Suprapubic skin (tissue), 4 donors: ENCODE measurements around the gene ZEB1.

Source experiments
- CTCF ChIP-seq, 2 donors: fragments of 200-600 bp in 1 of 2; fragments of 450-650 bp in 1 of 2; sonication (generic) in 1 of 2; IDR thresholded peaks; one replicate each; pipeline ENCODE4 v1.5.1; 2016 to 2019; ENCODE audit warnings: antibody characterized with exemption in 2 of 2, mild to moderate bottlenecking in 1 of 2, moderate library complexity in 1 of 2
- POLR2A ChIP-seq, 2 donors: fragments of 450-650 bp; IDR thresholded peaks; one replicate each; pipeline ENCODE4 v1.6.1; 2017; ENCODE audit warnings: antibody characterized with exemption in 2 of 2, mild to moderate bottlenecking in 2 of 2, moderate library complexity in 2 of 2
- POLR2AphosphoS5 ChIP-seq, 3 donors: sonication (generic); formaldehyde crosslinking; IDR thresholded peaks; one replicate each; pipeline ENCODE4 v1.6.1; 2017; ENCODE audit warnings: antibody characterized with exemption in 3 of 3

GRCh38 chr10:31347705-31348104 is 28.7 kb downstream of the ZEB1 start:
- TF ChIP-seq CTCF (IDR thresholded peaks at IDR 0.05) (no peak), POLR2AphosphoS5 (IDR thresholded peaks at IDR 0.05) (no peak), POLR2A (IDR thresholded peaks at IDR 0.05) (no peak)
